Activated naive CD8-positive, alpha-beta T cell (primary cell): ENCODE data around the gene ROM1.

ENCODE experiments used
- H3K27ac Mint-ChIP-seq: one replicate; pipeline ENCODE4 v1.8.0; 2021; ENCODE audit warnings: mixed read lengths
- H3K27me3 Mint-ChIP-seq: one replicate; pipeline ENCODE4 v1.8.0; 2021; ENCODE audit warnings: mixed read lengths
- H3K36me3 Mint-ChIP-seq: one replicate; pipeline ENCODE4 v1.8.0; 2021; ENCODE audit warnings: mixed read lengths
- H3K4me1 Mint-ChIP-seq: one replicate; pipeline ENCODE4 v1.8.0; 2021; ENCODE audit warnings: low read depth, mixed read lengths
- H3K4me3 Mint-ChIP-seq: one replicate; pipeline ENCODE4 v1.8.0; 2021; ENCODE audit warnings: mild to moderate bottlenecking, mixed read lengths
- H3K9me3 Mint-ChIP-seq: one replicate; pipeline ENCODE4 v1.8.0; 2021; ENCODE audit warnings: low read depth, mixed read lengths

ROM1 gene

GRCh38 chr11:62600367-62601121 lies 12.5 kb upstream of the ROM1 start:
- no peaks in the 10 kb centered on the region for H3K27me3 Mint-ChIP-seq
- H3K9me3 Mint-ChIP-seq: no peaks in the 10 kb centered on the region
- peaks cover 25% of the 10 kb centered on the region for H3K36me3 Mint-ChIP-seq
- H3K4me3 Mint-ChIP-seq: peak overlapping the region; percentile 93
- H3K4me1 Mint-ChIP-seq: peaks cover 53% of the 10 kb centered on the region
- peak overlapping the region; percentile 95 for H3K27ac Mint-ChIP-seq

- no peaks in the 10 kb centered on the region for H3K9me3 Mint-ChIP-seq
- H3K4me1 Mint-ChIP-seq: peaks cover 53% of the 10 kb centered on the region
- no peaks in the 10 kb centered on the region for H3K27me3 Mint-ChIP-seq
- H3K27ac Mint-ChIP-seq: peak overlapping the region; percentile 95
- H3K36me3 Mint-ChIP-seq: peaks cover 25% of the 10 kb centered on the region
- peak overlapping the region; percentile 93 for H3K4me3 Mint-ChIP-seq
Measured at GRCh38 chr11:62601122-62601371, 12.0 kb upstream of the ROM1 start.

- no peaks in the 10 kb centered on the region for H3K9me3 Mint-ChIP-seq
- no peaks in the 10 kb centered on the region for H3K27me3 Mint-ChIP-seq
- H3K4me1 Mint-ChIP-seq: peaks cover 55% of the 10 kb centered on the region
- H3K36me3 Mint-ChIP-seq: peaks cover 27% of the 10 kb centered on the region
- peak within 1 kb of the TSS; percentile 95 for H3K27ac Mint-ChIP-seq
- peak within 1 kb of the TSS; percentile 93 for H3K4me3 Mint-ChIP-seq
Measured at GRCh38 chr11:62601372-62602140, 11.5 kb upstream of the ROM1 start, which contains the start of gene MTA2. TSS of gene MTA2 (minus strand) at chr11:62601865. CDS start at chr11:62601450, 415 bp downstream.

GRCh38 chr11:62602141-62603071 lies 10.7 kb upstream of the ROM1 start:
- Mint-ChIP-seq H3K36me3 (peaks cover 27% of the 10 kb centered on the region), H3K27me3 (no peaks in the 10 kb centered on the region), H3K4me1 (peaks cover 53% of the 10 kb centered on the region), H3K27ac (peak overlapping the region; percentile 95), H3K9me3 (no peaks in the 10 kb centered on the region), H3K4me3 (peak overlapping the region; percentile 93)

GRCh38 chr11:62603072-62603408 lies 10.0 kb upstream of the ROM1 start:
- peaks cover 54% of the 10 kb centered on the region for H3K4me1 Mint-ChIP-seq
- H3K9me3 Mint-ChIP-seq: no peaks in the 10 kb centered on the region
- no peak overlapping the region for H3K27ac Mint-ChIP-seq
- no peaks in the 10 kb centered on the region for H3K27me3 Mint-ChIP-seq
- peaks cover 23% of the 10 kb centered on the region for H3K36me3 Mint-ChIP-seq
- peak overlapping the region; percentile 66 for H3K4me3 Mint-ChIP-seq

GRCh38 chr11:62603776-62604299 lies 9.2 kb upstream of the ROM1 start:
- Mint-ChIP-seq H3K9me3 (no peaks in the 10 kb centered on the region), H3K4me1 (peaks cover 51% of the 10 kb centered on the region), H3K27ac (peak overlapping the region; percentile 41), H3K36me3 (peaks cover 22% of the 10 kb centered on the region), H3K4me3 (peak overlapping the region; percentile 66), H3K27me3 (no peaks in the 10 kb centered on the region)

- no peaks in the 10 kb centered on the region for H3K27me3 Mint-ChIP-seq
- H3K9me3 Mint-ChIP-seq: no peaks in the 10 kb centered on the region
- peaks cover 50% of the 10 kb centered on the region for H3K4me1 Mint-ChIP-seq
- no peak overlapping the region for H3K27ac Mint-ChIP-seq
- peaks cover 19% of the 10 kb centered on the region for H3K36me3 Mint-ChIP-seq
- no peak overlapping the region for H3K4me3 Mint-ChIP-seq
Measured at GRCh38 chr11:62604460-62605120, 8.5 kb upstream of the ROM1 start.

GRCh38 chr11:62605467-62605866 lies 7.6 kb upstream of the ROM1 start:
- H3K4me1 Mint-ChIP-seq: peaks cover 49% of the 10 kb centered on the region
- H3K27ac Mint-ChIP-seq: no peak overlapping the region
- H3K9me3 Mint-ChIP-seq: no peaks in the 10 kb centered on the region
- no peak overlapping the region for H3K4me3 Mint-ChIP-seq
- H3K36me3 Mint-ChIP-seq: peaks cover 10% of the 10 kb centered on the region
- no peaks in the 10 kb centered on the region for H3K27me3 Mint-ChIP-seq

- Mint-ChIP-seq H3K9me3 (no peaks in the 10 kb centered on the region), H3K4me1 (peaks cover 50% of the 10 kb centered on the region), H3K4me3 (no peak overlapping the region), H3K27ac (no peak overlapping the region), H3K36me3 (peaks cover 9% of the 10 kb centered on the region), H3K27me3 (no peaks in the 10 kb centered on the region)
Measured at GRCh38 chr11:62605902-62606301, 7.2 kb upstream of the ROM1 start.

GRCh38 chr11:62607714-62608113 lies 5.3 kb upstream of the ROM1 start:
- H3K4me1 Mint-ChIP-seq: peaks cover 51% of the 10 kb centered on the region
- H3K36me3 Mint-ChIP-seq: peaks cover 5% of the 10 kb centered on the region
- H3K27ac Mint-ChIP-seq: no peak overlapping the region
- no peaks in the 10 kb centered on the region for H3K27me3 Mint-ChIP-seq
- no peaks in the 10 kb centered on the region for H3K9me3 Mint-ChIP-seq
- no peak overlapping the region for H3K4me3 Mint-ChIP-seq

- Mint-ChIP-seq H3K27ac (peak overlapping the region; percentile 46), H3K36me3 (peaks cover 2% of the 10 kb centered on the region), H3K27me3 (no peaks in the 10 kb centered on the region), H3K9me3 (no peaks in the 10 kb centered on the region), H3K4me1 (peaks cover 46% of the 10 kb centered on the region), H3K4me3 (peak overlapping the region; percentile 46)
Measured at GRCh38 chr11:62608776-62609175, 4.3 kb upstream of the ROM1 start.

- H3K4me3 Mint-ChIP-seq: peak overlapping the region; percentile 80
- no peaks in the 10 kb centered on the region for H3K9me3 Mint-ChIP-seq
- peak overlapping the region; percentile 99 for H3K27ac Mint-ChIP-seq
- no peaks in the 10 kb centered on the region for H3K27me3 Mint-ChIP-seq
- peaks cover 53% of the 10 kb centered on the region for H3K4me1 Mint-ChIP-seq
- peaks cover 4% of the 10 kb centered on the region for H3K36me3 Mint-ChIP-seq
Measured at GRCh38 chr11:62610403-62610802, 2.7 kb upstream of the ROM1 start.

- Mint-ChIP-seq H3K4me3 (peak overlapping the region; percentile 99), H3K9me3 (no peaks in the 10 kb centered on the region), H3K36me3 (peaks cover 4% of the 10 kb centered on the region), H3K27ac (peak overlapping the region; percentile 99), H3K27me3 (no peaks in the 10 kb centered on the region), H3K4me1 (peaks cover 53% of the 10 kb centered on the region)
Measured at GRCh38 chr11:62610814-62611704, 2.0 kb upstream of the ROM1 start.
